CD4-positive, alpha-beta T cell treated with Interleukin-10 for 1 hour (primary cell): ENCODE data around the gene CASTOR1.

Source experiments
- DNase-seq: peaks from one replicate; pipeline ENCODE4 v3.0.0-alpha.2; 2020

CASTOR1 gene

GRCh38 chr22:30262917-30263741 is 26.2 kb downstream of the CASTOR1 start:
- DNase-seq: peak; percentile 81

GRCh38 chr22:30262112-30262511 is 27.2 kb downstream of the CASTOR1 start:
- no peak for DNase-seq

GRCh38 chr22:30261134-30261533 is 28.2 kb downstream of the CASTOR1 start:
- DNase-seq: no peak

DNA sequence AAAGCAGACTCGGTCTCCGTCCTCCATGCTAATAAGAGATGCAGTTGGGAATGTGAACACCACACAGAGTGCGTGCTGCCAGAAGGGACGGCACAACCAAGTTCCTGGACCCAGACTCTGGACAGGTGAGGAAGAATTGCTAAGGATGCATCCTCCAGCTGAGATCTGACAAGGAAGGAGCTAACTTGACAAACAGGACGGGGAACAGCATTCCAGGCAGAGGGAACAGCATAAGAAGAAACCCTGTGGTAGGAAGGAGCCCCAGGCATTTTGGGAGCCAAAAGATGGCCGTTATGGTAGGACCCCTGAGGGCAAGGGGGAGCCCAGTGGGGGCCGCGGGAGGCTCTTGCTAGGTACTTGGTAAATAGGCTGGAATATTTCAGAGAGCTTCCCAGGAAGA is 28.6 kb downstream of the CASTOR1 start:
- no peak for DNase-seq

DNA sequence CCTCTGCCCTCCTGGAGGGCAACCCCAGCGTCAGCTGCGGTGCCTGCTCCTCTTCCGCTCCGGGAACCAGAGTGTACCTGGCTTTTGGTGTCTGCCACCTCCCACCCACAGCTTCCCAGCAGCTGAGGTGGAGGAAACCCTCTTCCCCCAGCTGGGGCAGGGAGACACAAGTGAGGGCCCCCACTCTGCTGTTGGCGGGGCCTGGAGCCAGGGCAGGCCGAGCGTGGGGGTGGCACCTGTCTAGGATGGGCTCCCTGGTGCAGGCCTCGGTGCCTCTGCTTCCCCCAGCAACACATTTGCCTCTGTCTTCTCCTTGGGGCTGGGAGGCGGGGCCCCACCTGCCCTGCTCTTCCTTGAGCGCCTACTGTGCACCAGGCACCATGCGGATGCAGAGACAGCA is 29.0 kb downstream of the CASTOR1 start:
- DNase-seq: no peak

DNA sequence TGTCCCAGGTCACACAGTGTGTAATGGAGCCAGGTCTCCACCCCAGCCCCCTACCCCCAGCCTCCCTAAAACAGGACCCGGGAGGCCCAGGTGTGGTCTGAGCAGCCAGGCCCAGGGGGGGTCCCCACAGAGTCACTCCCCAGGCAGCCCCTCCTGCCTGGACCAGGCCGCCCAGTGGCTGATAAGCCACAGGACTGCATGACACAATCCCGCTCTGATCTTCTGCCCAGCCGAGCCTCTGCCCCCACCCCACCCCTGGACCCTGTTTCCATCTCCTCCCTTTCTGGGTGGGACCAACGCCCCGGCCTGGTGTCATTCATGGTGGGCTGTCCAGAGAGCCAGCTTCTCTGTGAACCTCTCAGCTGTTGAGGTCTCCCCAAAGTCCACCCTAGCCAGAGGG is 35.0 kb downstream of the CASTOR1 start:
- no peak for DNase-seq

DNA sequence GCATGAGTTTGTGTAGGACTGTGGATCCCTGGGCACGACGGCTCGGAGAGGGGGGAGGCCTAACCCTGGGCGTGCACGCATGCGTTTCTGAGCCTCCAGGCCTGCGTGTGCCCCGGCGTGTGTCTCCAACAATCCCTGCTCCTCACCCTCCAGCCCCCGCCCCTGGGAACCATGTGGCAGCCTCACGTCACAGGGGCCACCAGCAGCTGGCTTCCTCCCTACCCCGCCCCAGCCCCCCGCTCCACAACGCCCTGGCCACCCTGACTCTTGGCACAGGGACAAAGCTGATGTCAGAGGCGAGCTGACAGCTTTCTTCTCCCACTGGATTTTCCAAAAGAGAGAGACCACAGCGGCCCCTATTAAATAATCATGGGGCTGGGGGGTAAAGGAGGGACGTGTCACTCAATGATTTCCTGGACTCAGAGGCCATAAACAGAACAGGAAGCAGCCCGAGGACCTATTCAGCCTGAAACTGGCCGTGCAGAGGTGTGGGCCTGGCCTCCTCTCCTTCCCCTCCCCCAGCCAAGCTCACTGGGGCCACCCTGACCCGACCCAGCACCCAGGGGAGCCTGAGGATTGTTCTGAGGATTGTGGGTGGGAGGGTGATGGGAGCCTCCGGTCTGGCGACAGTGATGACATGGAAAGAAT is 36.0 kb downstream of the CASTOR1 start:
- DNase-seq: no peak

DNA sequence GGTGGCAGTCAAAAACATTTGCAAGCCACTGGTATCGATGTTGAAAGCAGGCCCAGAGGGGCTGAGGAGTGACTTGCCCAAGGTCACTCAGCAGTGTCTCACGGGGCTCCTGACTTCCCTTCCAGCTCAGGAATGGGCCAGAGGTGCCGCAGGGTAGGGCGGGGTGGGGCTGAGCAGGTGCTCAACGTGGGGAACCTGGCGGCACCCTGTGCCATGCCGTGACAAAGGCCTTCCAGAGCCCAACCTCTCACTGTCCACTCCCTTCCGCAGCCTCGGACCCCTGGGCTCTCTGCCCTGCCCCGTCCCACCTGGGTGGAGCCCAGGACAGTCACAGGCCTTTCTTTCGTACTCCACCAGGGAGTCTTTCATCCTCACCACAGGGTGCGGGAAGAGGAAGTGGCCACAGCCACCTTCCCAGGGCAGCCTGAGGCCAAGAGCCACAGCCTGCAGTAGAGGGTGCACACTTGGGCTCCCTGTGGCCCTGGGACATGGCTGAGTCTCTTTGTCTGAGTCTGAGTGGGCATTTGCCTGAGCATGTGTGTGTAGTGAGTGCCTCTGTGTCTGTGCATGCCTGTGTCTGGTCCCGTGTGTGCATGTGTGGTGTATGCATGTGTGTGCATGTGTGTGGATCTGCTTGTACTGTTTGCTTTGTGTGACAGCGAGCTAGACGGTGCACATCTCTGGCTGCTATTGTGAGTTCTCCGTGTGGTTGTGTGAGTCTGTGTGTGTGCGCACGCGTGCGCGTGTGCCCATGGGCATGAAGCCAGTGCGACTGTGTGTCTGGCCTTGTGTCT is 36.7 kb downstream of the CASTOR1 start:
- DNase-seq: no peak

DNA sequence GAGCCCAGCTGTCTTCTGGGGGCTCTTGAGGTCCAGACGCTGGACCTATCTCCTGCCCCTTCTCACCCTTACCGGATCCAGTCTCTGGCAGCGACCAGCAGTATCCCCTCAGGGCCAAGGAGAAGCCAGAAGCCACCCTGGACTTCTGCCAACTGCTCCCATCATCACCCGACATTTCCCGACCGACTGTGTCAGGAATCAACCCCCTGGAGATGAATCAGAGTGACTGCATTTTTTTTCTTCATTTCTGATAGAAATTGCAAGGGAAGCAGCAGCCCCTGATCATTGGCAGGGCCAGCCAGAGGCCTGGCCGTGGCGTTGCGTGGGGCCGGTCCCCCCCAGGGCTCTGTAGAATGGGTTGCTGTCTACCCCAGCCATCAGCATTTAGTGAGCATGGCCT is 37.6 kb downstream of the CASTOR1 start:
- DNase-seq: no peak

- DNase-seq: no peak
These were observed 38.5 kb downstream of the CASTOR1 start for GRCh38 chr22:30250661-30251267.

DNA sequence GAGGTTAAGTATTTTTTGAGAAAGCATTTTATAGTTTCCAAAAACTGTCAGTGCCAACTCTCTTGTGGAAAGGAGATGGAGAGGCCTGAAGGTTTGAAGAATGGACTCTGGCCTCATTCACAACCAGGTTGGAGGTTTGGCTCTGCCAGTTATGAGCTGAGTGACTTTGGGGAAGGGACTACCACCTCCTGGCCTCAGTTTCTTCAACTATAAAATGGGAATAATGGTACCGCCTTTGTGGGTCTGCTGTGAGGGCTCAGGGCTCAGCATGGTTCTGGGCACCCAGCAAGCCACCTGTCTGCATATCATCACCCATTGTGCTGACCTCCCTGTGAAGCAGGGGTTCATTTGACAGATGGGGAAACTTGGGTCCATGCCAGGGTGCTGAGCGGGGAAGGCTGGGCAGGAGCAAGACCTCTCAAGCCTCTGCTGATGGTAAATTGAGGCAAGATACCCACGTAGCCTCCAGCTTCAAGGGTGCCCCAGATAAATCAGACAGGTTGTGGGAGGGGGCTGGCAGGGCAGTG is 39.2 kb downstream of the CASTOR1 start:
- no peak for DNase-seq

DNA sequence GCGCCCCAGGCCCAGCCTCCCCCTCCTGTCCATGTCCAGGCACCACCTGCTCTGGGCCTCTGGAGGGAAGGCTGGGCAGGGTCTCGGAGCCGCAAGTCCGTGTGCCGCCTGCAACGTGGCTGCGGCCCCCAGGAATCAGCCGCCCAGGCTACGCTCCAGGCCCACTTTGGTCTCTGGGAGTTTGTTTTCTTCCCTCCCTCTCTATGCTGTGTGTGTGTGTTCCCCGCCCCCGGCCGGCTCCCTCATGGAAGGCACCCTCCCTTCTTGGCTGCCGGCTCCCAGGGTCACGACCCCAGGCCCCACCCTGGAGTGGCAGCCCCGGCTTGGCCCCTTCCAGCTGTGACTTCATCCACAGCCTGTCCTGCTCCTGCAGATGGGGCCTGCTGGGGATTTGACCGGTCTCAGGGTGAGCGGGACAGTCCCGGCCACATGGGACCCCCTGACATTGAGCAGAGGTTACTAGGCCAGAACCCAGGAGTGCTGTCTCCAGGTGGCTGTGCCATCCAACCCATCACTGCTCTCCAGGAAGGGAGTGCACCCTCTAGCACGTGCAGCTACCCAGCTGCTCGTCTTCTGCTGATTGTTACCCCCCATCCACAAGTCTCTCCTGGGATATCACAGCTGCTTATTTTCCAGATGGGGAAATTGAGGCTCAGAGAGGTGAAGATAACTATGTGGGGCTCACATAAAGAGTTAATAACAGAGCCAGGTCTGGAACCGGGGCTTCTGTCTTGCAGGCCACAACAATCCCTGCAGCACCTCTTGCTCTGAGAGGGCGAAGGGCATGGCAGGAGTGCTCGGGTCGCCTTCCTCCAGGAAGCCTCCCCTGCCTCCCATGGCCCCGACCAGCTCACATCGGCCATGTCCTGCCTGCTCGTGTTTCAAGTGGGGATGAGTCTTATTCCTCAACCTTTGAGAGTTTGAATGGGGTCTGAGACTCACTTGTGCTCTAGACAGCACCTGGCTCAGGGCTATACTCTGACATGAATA is 40.0 kb downstream of the CASTOR1 start:
- DNase-seq: no peak

DNA sequence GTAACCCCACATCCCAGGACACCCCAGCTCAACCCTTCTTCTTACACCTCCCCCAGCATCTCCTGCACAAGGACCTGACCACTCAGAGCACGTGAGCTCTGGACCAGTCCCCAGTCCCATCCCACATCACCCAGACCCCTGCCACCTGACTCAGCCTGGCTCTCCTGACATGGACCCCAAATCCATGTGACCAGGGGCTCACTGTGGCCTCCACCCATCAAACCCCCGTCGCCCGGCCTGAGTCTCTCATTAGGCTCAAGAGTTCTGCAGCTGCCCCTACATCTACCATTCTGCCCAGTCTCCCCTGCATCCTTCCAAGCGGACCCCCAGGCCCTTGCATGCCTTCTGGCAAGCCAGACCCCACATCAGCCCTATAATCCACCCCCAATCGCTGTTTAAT is 40.8 kb downstream of the CASTOR1 start:
- no peak for DNase-seq

- DNase-seq: no peak
These were observed 41.3 kb downstream of the CASTOR1 start for GRCh38 chr22:30247974-30248373.

DNA sequence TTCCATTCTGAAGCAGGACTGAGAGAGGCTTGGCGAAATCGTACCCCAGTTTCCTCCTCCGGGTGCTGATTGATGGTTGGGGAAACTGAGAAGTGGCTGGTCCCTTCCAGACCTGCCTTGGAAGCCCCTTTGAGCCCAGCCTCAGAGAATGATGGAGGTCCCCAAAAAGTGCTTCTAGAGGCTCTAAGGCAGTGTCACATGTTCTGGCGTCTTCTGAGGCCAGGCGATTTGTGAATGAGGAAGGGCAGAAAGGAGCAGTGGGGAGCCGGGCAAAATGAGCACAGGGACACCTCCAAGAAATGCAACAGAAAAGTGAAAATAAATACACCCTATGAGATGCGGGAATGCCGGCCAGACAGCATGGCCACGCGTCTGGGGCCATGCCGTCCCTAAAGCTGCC is 41.7 kb downstream of the CASTOR1 start:
- no peak for DNase-seq

DNA sequence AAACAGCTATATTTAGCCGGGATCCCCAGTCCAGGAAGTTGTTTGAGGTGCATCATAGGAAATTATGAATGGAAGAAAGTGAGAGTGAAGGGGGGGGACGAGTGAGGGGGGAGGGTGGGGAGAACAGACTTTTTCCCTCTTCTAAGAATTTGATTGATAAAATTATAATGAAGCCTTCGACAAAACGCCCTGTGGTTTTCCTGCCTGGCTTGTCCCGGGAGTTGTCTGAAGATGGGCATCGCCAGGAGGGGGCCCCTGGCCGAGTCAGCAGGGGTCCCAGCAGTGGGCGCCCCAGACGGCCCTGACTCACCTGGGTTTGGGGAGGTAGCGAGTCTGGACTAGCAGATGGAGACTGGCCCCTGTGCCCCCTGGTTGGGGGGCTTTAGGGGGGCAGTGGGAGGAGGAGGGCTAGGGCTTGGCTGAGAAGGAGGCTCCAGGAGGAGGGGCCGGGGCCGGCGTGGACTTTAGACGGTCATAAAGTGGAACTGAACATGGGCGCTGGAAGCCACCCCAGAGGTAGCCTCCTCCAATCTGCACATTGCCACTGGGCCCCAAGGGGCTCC is 42.4 kb downstream of the CASTOR1 start:
- no peak for DNase-seq

DNA sequence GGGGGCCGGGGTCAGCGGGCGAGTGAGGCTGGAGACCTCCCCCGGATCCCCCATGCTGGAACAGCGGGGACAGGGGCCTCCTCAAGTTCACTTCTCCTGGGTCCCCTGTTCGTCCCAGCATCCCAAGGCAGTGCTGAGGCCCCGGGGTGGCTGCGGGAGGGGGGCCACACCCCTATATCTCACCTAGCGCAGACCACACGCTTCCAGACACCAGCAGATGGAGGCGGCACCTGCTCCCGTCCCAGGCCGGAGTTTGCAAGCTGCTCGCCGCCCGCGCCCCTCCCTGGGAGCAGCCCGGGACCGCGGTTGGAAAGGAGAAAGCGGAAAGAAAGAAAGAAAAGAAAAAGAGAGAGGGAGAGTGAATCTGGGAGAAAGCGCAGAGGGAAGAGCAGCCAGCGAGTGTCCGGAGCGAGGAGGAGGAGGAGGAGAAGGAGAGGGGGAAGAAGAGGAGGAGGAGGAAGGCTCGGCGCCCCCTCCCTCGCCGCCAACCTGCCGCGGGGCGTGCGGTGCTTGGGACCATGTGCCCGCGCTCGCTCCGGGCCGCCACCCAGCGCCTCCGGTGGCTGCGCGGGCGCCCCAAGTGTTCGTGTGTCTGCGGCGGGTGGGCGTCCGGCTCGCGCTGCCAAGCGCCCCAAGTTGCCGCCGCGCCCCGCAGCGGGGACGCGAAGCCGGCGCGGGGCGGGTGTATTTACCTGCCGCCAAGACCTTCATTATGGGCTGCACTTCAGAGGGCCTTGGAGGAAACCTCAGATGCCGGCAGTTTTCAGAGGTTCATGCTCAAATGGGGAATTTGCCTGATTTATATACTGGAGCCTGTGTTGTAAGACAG is 43.1 kb downstream of the CASTOR1 start, which contains the start of gene LIF:
Gene LIF (minus strand): TSS at position 775 of the 829 bp plus-strand sequence. CDS start 64 bp downstream, at position 711.
- DNase-seq: peak; percentile 53

DNA sequence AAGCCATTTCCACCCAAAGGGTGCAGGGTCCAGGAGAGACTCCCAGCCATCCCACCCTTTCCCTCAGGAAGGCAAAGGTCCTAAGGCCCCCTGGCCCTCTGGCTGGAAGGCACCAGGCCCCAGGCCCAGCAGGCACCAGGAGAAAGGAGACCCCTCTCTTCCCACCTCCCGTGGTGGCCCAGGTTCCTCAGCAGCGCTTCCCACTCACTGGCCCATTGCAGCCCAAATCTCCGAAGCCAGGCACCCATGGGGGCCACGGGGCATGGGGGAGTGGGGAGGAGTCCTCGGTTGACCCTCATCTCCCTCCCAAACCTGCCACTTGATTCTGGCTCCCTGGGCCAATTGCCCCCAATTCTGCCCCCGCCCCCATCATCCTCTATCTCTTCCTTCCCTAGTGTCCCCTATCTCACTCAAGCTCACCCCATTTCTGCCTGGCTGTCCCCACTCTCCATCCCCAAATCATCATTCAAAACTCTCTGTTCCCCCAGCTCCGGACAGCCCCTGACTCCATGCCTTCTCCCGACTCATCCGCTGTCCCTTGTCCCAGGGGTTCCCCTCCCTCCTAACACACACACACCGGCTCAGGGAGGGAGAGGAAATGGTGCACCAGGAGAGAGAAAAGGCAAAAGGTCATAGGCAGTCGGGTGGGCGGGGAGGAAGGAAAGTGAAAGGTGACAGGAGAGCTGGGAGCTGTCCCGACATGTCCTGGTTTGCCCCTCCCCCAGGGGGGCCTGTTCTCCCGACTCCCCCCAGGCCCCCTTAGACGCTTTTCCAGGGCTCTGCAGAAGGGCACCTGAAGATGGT is 43.9 kb downstream of the CASTOR1 start:
- no peak for DNase-seq

DNA sequence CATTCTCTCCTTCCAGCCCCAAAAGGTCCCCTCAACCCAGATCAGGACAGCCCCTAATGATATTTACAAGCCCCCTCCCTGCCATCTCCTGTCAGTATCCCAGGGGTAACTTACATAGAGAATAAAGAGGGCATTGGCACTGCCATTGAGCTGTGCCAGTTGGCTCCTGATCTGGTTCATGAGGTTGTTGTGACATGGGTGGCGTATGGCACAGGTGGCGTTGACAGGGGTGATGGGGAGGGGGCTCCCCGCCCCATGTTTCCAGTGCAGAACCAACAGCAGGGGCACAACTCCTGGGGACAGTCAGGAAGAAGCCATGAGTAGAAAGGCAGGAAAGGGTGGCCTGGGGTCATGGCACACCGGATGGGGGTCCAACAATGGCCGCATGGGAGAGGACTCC is 44.7 kb downstream of the CASTOR1 start:
- no peak for DNase-seq
